Measurements from ENCODE around the gene HDAC7.

DNA sequence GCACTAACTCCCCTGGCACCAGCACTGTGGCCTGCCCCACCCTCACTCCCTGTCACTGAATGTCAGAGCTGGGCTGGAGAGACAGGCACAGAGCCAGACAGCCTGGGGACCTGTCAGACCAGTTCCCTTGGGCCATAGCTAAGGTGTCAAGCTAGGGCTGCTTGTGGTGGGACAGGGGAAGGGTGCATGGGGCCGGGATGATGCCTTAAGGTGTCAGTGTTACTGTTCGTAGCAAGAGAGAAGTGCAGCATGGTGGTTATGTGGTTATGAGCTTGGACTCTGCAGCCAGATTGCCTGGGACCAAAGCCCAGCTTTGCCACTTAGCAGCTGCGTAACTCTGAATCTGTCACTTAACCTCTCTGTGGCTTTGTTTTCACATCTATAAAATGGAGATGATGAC, 64.8 kb downstream of the HDAC7 start:
- TF ChIP-seq, protein P1, sequence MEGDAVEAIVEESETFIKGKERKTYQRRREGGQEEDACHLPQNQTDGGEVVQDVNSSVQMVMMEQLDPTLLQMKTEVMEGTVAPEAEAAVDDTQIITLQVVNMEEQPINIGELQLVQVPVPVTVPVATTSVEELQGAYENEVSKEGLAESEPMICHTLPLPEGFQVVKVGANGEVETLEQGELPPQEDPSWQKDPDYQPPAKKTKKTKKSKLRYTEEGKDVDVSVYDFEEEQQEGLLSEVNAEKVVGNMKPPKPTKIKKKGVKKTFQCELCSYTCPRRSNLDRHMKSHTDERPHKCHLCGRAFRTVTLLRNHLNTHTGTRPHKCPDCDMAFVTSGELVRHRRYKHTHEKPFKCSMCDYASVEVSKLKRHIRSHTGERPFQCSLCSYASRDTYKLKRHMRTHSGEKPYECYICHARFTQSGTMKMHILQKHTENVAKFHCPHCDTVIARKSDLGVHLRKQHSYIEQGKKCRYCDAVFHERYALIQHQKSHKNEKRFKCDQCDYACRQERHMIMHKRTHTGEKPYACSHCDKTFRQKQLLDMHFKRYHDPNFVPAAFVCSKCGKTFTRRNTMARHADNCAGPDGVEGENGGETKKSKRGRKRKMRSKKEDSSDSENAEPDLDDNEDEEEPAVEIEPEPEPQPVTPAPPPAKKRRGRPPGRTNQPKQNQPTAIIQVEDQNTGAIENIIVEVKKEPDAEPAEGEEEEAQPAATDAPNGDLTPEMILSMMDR (conservative IDR thresholded peaks at IDR 0.05 in 1 of 2, IDR thresholded peaks at IDR 0.05 in 1 of 2; ENCODE audit: extremely low read depth in 1 of 2, insufficient read depth in 1 of 2, low read depth in 1 of 2, low read length in 2 of 2) = no peak
- no peak for TF ChIP-seq EZH2 (IDR thresholded peaks at IDR 0.05; ENCODE audit: borderline replicate concordance, low read length)

Data from mammary epithelial cell (primary cell).